NCI-H128 (cell line): ENCODE measurements around the gene RBMY1B.
"Not testable (repeated sequence)": the region's sequence is repeated elsewhere in the genome, so short reads cannot be mapped to it uniquely, and the experiment has no call there.

Experiments
- DNase-seq: peaks from one replicate; lab custom pipeline; 2025; ENCODE audit not compliant: unreplicated experiment; lab: John Stamatoyannopoulos, UW

RBMY1B gene

GRCh38 chrY:21511038-21511437, at the start of gene RBMY1B:
Gene RBMY1B, plus strand, starts transcription at chrY:21511338. Its CDS starts 2,013 bp downstream, at chrY:21513351.
- DNase-seq: not testable (repeated sequence)

- DNase-seq: not testable (repeated sequence)
These were observed 48.2 kb upstream of the RBMY1B start for GRCh38 chrY:21462915-21463314.

DNA sequence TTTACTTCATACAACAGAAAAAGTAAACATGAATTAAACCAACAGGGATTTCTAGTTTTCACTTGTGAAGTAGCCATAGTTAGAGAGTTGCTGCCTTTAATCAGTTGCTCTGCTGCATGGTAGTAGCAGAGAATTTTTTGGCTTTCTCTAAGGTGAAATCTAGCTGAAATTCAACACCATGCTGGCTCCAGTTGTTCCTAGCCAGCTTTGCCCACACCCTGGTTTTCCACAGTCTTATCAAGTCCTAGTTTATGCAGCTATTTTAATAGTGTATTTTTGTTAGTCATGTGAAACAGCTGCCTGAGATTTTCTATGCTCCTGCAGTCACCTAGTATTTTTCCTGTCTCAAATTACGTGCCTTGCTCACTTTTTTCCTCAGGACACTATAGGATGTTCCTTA, 28.2 kb upstream of the RBMY1B start:
- DNase-seq: no peak

- not testable (repeated sequence) for DNase-seq
These were observed 23.4 kb downstream of the RBMY1B start, which contains the start of gene RBMY1A1 for GRCh38 chrY:21534579-21534978. Gene RBMY1A1, plus strand, starts transcription at chrY:21534879. Its CDS starts 2,013 bp downstream, at chrY:21536892.

DNA sequence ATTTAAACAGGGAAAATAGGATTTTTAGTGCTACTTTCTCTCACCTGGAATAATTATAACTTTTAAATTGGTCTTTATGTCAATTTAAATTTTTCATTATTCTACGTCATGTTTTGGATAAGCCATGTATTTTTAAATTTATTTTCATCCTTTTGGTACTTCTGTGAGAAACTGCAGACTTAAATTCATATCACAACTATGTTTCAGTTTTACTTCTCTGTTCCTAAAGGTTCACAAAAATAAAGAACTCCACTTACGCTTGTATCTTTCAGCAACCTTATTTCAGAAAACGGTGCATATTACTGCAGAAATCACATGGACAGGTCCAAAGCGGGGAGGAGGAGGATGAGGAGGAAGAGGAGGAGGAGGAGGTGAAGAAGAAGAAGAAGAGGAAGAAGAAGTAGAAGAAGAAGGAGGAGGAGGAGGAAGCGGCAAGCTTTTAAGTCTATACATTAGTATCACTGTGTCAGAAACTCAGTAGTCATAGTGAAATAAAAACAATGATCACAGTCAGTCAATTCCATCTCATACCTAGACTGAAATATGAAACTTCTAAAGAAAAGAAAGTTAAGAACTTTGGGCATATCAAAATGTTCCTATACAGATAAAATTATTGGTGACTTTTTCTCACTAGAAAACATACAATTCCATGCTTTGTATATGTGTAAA, 48.3 kb downstream of the RBMY1B start:
- DNase-seq: not testable (repeated sequence)
